GM21723 (cell line): Measurements from ENCODE around the gene OTUD7B.
"Not testable (repeated sequence)": the region's sequence is repeated elsewhere in the genome, so short reads cannot be mapped to it uniquely, and the experiment has no call there.

Experiments used
- ATAC-seq: cut with Tn5 transposase; IDR thresholded peaks from one replicate; pipeline ENCODE4 v1.9.1; 2021; ENCODE audit warnings: mild to moderate bottlenecking, moderate library complexity; ENCODE audit not compliant: unreplicated experiment

Gene OTUD7B

DNA sequence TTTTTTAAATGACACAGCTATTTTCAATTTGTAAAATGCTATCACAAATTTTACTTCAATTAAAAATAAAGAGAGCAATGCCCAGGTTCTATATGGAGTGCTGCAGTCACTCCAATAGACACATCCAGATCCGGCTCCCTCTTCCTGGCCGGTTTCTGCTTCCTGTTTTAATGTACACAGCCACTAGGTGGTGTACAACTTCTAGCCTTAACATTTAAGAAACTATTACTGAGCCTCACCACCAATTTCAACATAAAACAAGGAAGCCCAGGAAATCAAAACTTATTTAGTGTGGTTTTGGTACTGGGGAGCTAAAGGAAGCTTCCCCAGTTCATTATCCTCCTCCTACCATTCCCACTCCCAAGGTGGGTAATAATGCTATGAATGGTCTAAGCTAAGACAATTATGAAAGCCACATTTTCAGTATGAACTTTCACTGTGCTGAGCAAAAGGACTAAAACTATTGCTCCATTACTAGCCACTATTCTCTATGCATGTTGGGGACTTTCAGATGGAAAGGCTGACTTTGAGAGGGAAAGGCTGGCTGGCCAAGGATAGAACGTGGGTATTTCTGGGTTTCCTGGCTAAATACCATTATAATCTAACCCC lies 48.4 kb downstream of the OTUD7B start:
- ATAC-seq = no peak

- not testable (repeated sequence) for ATAC-seq
These were observed 53.0 kb downstream of the OTUD7B start for GRCh38 chr1:149957548-149957947.

DNA sequence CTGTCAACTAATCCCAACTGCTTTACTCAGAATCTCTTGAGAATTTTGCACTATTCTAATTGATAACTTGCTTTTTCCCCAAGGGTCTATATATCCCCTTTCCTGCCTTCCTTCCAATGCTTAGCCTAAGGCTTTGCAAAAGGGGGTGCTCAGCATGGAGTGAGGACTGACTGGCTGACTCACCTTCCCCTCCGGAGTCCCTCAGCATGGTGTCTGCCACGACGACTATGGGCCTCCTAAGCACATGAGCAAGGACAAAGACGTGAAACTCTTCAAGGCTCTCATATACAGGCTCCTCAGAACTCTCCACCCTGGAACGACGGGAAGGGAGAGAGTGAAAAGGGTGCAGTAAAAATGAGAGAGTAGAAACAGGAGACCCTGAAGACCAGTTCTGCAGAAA lies 60.6 kb downstream of the OTUD7B start:
- no peak for ATAC-seq

GRCh38 chr1:149945206-149945605 lies 65.3 kb downstream of the OTUD7B start:
- ATAC-seq = no peak

GRCh38 chr1:149942885-149943284 lies 67.6 kb downstream of the OTUD7B start:
- no peak for ATAC-seq

DNA sequence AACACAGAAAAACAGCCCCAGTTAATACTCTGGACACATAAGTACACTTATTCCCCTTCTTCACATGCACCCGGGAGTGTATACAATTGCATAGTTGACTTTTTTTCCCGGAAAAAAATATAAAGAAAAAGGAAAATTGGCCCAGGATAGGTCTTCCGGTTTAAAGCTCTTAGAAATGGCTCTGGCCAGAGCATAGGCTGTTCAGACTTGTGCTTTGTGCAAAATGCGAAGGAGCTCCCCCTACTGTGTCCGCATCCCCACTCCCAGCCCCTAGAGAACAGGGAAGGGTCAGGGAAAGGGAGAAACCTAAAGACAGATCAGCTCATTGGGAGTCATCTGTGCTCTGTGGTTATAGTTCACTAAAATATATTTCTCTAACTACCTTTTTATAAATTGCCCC lies 68.3 kb downstream of the OTUD7B start:
- ATAC-seq = no peak

DNA sequence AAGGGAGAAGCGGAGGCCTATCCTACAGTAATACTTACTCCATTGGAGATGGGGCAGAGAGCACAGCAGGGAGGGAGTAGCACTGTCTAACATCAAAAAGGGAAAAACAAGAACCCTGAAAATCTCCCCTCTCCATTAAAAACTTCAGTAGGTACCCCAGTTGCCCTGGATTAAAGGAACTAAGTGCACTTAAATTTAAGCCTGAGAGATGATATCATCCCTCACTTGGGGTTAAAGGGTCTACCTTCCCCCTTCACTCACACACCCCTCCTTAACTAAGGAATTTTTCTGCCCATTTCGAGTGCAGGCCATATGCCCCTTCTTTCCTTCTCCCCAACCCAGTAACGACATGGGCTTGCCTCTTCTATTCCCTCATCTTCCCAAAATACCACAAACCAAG lies 70.1 kb downstream of the OTUD7B start:
- ATAC-seq = no peak

- ATAC-seq = not testable (repeated sequence)
These were observed 71.9 kb downstream of the OTUD7B start for GRCh38 chr1:149938668-149939003.

DNA sequence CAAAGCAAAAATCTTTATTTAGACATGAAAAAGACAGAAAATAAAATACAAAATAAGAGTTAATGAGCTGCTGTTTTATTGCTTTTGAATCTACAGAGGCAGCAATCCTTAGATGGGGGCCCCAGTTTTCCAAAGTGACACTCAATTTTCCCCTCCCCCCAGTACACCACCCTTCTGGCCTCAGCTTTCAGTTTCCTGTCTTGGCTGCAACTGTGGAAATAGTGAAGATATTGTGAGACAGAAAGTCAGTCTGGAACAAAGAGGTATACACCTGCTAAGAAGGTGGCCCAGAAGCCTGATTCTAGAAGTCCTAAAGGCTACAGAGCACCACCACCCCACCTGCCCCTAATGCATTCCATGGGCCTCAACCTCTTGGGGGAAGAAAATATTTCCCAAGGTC lies 72.8 kb downstream of the OTUD7B start:
- ATAC-seq = no peak

GRCh38 chr1:149936992-149937705 lies 73.4 kb downstream of the OTUD7B start:
- ATAC-seq = no peak

DNA sequence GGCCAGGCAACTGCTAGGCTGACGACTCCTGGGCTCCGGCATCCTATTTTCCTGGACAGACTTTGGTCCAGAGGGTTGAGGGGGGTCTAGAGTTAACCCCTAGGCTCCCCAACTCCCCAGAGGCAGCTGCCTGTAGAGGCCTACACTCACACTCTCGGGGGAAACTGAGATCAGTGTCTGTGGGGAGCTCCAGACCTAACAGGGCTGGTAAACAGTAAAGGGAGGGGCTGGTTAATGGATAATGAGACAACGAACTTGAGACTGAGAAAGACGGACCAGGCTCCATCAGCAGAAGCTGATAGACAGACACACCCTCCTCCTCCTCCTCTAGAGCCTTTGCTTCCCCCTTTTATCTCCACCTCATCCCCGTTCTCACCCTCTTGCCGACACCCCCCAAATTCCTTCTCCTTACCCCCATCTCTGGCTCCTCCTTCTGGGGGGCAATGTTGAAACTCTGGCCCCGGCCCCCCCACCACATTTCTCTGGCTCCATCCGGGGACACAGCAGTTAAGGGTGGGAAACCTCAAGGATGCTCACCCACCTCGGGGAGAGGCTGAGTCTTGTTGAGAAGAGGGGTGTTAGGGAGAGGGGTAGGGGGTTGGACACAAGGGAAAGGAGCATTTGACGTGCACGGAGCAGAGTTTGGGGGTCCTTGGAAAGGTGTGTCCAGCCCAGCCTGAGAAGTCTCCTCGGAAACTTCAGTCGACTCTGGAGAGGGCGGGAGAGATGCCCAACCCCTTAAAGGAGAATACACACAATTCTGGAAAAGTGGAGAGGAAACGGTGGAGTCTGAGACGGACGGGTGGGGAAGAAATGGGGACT lies 74.1 kb downstream of the OTUD7B start, which contains the start of gene MTMR11:
TSS of gene MTMR11 (minus strand) at position 710 of the 822 bp plus-strand sequence. CDS start at position 478, 232 bp downstream.
- no peak for ATAC-seq

GRCh38 chr1:149934356-149934755 lies 76.2 kb downstream of the OTUD7B start:
- no peak for ATAC-seq

DNA sequence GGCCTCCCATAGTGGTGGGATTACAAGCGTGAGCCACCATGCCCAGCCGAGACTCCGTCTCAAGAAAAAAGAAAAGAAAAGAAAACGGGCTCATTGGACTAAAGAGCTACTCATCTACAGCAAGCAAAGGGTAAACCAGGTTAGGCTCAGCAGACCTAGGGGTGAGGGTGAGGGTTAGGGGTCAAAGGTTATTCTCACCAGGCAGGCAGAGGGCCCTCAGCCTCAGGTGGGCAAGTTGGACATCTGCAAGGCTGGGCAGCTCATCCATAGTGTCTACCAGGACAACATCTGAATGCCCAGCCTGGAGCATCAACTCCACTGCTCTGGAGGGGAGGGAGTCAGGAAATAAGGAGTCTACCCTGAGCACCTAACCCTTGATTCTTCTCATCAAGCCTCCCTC lies 77.3 kb downstream of the OTUD7B start:
- ATAC-seq = no peak

DNA sequence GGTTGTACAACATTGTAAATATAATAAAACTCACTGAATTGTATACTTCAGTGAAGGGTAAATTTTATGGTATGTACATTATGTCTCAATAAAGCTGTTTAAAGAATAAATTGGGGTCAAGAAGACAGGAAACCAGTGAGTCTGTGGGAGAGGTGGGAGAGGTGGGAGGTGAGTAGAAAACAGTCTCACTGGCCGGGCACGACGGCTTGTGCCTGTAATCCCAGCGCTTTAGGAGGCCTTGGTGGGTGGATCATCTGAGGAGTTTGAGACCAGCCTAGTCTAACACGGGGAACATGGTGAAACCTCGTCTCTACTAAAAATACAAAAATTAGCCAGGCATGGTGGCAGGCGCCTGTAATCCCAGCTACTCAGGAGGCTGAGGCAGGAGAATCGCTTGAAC lies 78.1 kb downstream of the OTUD7B start:
- no peak for ATAC-seq

- ATAC-seq = no peak
These were observed 79.2 kb downstream of the OTUD7B start for GRCh38 chr1:149931212-149931790.

DNA sequence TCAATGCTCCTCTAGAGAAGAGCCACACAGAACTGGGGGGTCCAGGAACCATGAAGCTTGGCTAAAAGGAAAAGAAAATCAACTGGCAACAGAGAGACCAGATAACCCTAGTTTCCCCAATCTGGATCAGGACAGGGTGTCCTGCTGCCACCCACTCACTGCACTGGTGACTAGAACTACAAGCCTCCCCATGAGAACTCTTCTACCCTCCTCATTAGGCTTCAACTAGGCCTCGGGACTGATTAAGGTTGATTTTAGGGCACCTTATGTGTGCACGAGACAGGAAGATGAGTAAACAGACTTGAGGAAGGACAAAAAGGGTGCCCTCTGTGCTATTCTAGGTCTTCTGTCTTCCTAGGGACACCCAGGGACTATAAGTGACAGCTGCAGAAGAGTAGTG lies 80.7 kb downstream of the OTUD7B start:
- no peak for ATAC-seq

GRCh38 chr1:149928401-149928724 lies 82.2 kb downstream of the OTUD7B start:
- no peak for ATAC-seq

DNA sequence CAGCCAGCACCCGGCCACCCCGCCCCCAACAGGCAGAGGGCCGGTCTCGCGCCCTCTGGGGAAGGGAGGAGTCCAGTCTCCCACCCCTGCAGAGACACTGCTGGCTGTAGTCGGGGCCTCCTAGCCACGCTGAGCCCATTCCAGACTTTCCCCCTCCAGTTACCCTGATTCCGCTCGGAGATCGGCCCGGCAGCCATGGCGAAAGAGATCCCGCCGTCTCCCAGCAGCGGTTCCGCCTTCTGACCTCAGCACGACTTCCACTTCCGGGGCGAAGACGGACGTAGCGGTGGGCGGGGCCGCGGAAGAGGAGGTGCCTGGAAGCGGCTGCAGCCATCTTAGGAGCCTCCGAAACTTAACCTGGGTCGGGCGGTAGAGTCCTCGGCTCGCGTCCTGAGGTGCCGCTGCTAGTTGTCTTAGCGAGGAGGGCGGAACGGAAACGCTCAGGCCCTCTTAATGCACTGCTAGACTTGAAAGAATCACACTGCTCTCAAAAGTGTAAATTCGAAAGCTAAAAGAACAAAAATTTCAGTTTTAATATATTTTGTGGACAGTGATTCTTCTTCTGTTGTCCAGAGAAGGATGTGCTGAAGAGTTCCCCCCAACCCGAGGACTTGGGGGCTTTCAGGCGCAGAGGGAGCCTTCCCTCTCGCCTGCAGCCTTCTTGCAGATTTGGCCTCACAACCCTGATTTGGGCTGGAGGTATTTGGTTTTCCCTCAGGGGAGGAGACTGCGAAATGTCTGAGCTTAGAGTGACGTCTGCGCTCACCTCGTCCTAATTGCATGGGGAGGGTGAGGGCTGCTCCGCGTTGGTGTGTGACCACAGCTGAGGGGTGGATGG lies 82.7 kb downstream of the OTUD7B start, which contains the start of gene SF3B4:
TSS of gene SF3B4 (minus strand) at position 241 of the 838 bp plus-strand sequence. CDS start at position 197, 44 bp downstream.
- ATAC-seq = peak; percentile 95

- no peak for ATAC-seq
These were observed 83.4 kb downstream of the OTUD7B start for GRCh38 chr1:149927056-149927562.

- ATAC-seq = no peak
These were observed 84.2 kb downstream of the OTUD7B start for GRCh38 chr1:149926296-149926695.
